Left lung (tissue), 10 donors: ENCODE data around the gene ADSS2. TPM values are rescaled to one million over a fixed set of nuclear protein-coding genes. Genes with fewer than 3 reads are reported as not detected.
A peak's percentile ranks its signal among the peaks of the same experiment; 100 is the strongest.
"Not testable (repeated sequence)": the region's sequence is repeated elsewhere in the genome, so short reads cannot be mapped to it uniquely, and the experiment has no call there.

Source experiments
- ATAC-seq: fragments of 200-7000 bp; cut with Tn5 transposase; one replicate; pipeline ENCODE4 v1.9.1; 2020; ENCODE audit warnings: moderate library complexity
- DNase-seq, 4 donors: peaks; one replicate each; pipeline ENCODE4 v3.0.0-alpha.2; 2013 to 2020
- H3K27ac ChIP-seq, 2 donors: fragments of 200-600 bp; sonication (generic) in 1 of 2; one replicate each; pipeline versions ENCODE4 v1.5.0 to v1.8.0; 2020 to 2021
- H3K27me3 ChIP-seq, 2 donors: fragments of 200-600 bp; sonication (generic) in 1 of 2; one replicate each; pipeline versions ENCODE4 v1.5.0 to v1.8.0; 2020 to 2021
- H3K36me3 ChIP-seq, 2 donors: fragments of 200-600 bp; sonication (generic) in 1 of 2; one replicate each; pipeline versions ENCODE4 v1.5.0 to v1.8.0; 2020 to 2021
- H3K4me1 ChIP-seq, 2 donors: fragments of 200-600 bp; one replicate each; pipeline ENCODE4 v1.8.0; 2021
- H3K4me3 ChIP-seq, 2 donors: fragments of 200-600 bp; sonication (generic) in 1 of 2; one replicate each; pipeline versions ENCODE4 v1.5.0 to v1.8.0; 2020 to 2021; ENCODE audit warnings: mild to moderate bottlenecking in 1 of 2
- H3K9me3 ChIP-seq, 2 donors: fragments of 200-600 bp; sonication (generic) in 1 of 2; one replicate each; pipeline versions ENCODE4 v1.5.0 to v1.8.0; 2020 to 2021
- intact Hi-C, 2 donors: fragments of 100-400 bp; cut with DNase I; formaldehyde crosslinking; loops; one replicate each; pipeline versions ENCODE4 v1.11.2 to v1.14.2; 2022
- polyA plus RNA-seq, 6 donors: library from polyadenylated mRNA; unstranded; fragments of 120-200 nt; gene quantifications; one replicate each; pipeline ENCODE4 v1.2.1, GENCODE V29; 2013; ENCODE audit not compliant: insufficient read length in 6 of 6
- total RNA-seq, 2 donors: library from RNA; stranded (reverse); fragmentation: NEBNext Ultra II Directional; extraction: Animal tissue kit (Norgen Biotek cat#: 25700); gene quantifications; one replicate each; pipeline ENCODE4 v1.2.1, GENCODE V29; 2021
- TF ChIP-seq, protein P1 (sequence below), 2 donors: fragments of 200-600 bp; sonication (generic) in 1 of 2; IDR thresholded peaks; one replicate each; pipeline versions ENCODE4 v1.5.0 to v1.8.0; 2021; ENCODE audit warnings: antibody characterized with exemption in 2 of 2
- donor health status: DM: no; HTN: yes; CAD: no.
- donor health status: DM: no; HTN: no; CAD: no.

ADSS2 gene
- total and polyA plus RNA-seq, 8 donors = 37.2 to 57.5 (median 52.1) TPM

DNA sequence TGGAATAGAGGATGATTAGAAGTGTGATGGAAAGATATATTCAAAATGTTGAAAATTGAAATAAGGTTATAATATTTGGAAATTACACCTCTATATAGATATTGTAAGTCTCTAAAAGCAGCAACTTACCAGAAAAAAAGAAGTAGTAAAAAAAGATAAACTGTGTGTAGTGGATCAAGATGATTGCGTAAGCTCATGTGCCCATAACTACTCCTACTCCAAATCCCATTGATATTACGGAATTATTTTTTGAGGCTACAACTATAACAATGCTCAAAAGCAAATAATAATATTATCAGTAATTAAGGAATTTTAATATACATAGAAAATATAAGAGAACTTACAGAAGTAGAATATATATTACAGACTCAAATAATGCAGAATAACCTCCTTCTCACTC lies 42.9 kb upstream of the ADSS2 start:
- H3K36me3 ChIP-seq = no peaks in the 10 kb centered on the region
- no peaks in the 10 kb centered on the region for H3K4me1 ChIP-seq
- no peaks in the 10 kb centered on the region for H3K27me3 ChIP-seq
- no peak overlapping the region for H3K4me3 ChIP-seq
- peaks cover 0 to 3% of the 10 kb centered on the region in 2 donors for H3K9me3 ChIP-seq
- H3K27ac ChIP-seq = no peak overlapping the region
- ATAC-seq (no peak), DNase-seq (no peak)
- intact Hi-C loops = no loop called here
- TF ChIP-seq, protein P1, sequence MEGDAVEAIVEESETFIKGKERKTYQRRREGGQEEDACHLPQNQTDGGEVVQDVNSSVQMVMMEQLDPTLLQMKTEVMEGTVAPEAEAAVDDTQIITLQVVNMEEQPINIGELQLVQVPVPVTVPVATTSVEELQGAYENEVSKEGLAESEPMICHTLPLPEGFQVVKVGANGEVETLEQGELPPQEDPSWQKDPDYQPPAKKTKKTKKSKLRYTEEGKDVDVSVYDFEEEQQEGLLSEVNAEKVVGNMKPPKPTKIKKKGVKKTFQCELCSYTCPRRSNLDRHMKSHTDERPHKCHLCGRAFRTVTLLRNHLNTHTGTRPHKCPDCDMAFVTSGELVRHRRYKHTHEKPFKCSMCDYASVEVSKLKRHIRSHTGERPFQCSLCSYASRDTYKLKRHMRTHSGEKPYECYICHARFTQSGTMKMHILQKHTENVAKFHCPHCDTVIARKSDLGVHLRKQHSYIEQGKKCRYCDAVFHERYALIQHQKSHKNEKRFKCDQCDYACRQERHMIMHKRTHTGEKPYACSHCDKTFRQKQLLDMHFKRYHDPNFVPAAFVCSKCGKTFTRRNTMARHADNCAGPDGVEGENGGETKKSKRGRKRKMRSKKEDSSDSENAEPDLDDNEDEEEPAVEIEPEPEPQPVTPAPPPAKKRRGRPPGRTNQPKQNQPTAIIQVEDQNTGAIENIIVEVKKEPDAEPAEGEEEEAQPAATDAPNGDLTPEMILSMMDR (IDR thresholded peaks at IDR 0.05) = no peak

DNA sequence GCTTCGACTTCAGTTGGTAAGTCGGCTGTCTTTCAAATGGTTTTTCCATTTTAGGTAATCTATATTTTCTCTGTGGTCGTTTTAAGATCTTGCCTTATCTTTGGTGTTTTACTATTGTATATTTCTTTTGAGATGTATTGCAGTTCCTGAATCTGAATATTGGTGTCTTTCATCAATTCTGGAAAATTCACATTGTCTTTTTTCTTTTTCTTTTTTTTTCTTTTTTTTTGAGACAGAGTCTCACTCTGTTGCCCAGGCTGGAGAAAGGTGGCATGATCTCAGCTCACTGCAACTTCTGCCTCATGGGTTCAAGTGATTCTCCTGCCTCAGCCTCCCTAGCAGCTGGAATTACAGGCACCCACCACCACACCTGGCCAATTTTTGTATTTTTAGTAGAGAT lies 33.3 kb upstream of the ADSS2 start:
- H3K27me3 ChIP-seq, H3K36me3 ChIP-seq, H3K4me3 ChIP-seq, DNase-seq, ATAC-seq, H3K27ac ChIP-seq, H3K4me1 ChIP-seq, intact Hi-C loops, H3K9me3 ChIP-seq: not testable (repeated sequence)

DNA sequence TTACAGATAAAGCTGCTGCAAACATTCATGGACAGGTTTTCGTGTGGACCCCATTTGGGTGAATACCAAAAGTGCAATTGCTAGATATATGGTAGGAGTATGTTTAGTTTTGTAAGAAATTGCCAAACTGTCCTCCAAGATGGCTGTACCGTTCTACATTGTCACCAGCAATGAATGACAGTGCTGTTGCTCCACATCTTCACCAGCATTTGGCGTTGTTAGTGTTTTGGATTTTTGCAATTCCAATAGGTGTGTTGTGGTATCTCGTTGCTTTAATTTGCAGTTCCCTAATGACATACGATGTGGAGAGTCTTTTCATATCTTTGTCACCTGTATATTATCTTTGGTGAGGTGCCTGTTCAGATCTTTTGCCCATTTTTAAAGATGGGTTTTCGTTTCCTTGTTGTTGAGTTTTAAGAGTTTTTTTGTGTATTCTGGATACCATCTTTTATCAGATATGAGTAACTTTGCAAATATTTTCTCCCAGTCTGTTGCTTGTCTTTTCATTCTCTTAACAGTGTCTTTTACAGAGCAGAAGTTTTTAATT lies 21.4 kb upstream of the ADSS2 start:
- H3K4me1 ChIP-seq = no peaks in the 10 kb centered on the region
- no peaks in the 10 kb centered on the region for H3K36me3 ChIP-seq
- no peaks in the 10 kb centered on the region for H3K9me3 ChIP-seq
- no peaks in the 10 kb centered on the region for H3K27me3 ChIP-seq
- no peak for DNase-seq
- TF ChIP-seq, protein P1 (IDR thresholded peaks at IDR 0.05) = no peak
- intact Hi-C loops = no loop called here
- no peak overlapping the region for H3K27ac ChIP-seq
- H3K4me3 ChIP-seq = no peak overlapping the region
- ATAC-seq = no peak

DNA sequence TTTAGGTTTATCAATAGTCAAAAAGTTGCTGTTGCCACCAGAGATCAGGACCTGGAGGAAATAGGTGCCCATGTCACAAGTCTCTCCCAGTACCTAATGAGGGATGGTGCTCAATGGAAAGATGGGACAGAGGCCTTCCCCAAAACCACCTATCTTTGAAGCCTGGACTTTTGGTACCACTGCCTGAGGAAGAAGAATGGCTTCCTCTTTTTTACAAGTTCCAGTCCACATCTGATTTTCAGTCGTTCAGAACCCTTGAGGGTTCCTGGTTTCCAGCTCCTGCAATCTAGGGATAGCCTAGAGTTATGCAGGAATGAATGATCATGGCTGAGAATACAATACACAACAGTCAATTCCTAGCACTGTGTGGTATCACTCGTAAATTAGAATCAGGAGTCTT lies 15.0 kb upstream of the ADSS2 start:
- TF ChIP-seq, protein P1 (IDR thresholded peaks at IDR 0.05) = no peak
- no peaks in the 10 kb centered on the region for H3K36me3 ChIP-seq
- H3K4me1 ChIP-seq = peaks cover 0 to 3% of the 10 kb centered on the region in 2 donors
- no peaks in the 10 kb centered on the region for H3K27me3 ChIP-seq
- intact Hi-C loops = no loop called here
- no peak overlapping the region for H3K4me3 ChIP-seq
- ATAC-seq (no peak), DNase-seq (no peak)
- H3K9me3 ChIP-seq = no peaks in the 10 kb centered on the region
- H3K27ac ChIP-seq = no peak overlapping the region

DNA sequence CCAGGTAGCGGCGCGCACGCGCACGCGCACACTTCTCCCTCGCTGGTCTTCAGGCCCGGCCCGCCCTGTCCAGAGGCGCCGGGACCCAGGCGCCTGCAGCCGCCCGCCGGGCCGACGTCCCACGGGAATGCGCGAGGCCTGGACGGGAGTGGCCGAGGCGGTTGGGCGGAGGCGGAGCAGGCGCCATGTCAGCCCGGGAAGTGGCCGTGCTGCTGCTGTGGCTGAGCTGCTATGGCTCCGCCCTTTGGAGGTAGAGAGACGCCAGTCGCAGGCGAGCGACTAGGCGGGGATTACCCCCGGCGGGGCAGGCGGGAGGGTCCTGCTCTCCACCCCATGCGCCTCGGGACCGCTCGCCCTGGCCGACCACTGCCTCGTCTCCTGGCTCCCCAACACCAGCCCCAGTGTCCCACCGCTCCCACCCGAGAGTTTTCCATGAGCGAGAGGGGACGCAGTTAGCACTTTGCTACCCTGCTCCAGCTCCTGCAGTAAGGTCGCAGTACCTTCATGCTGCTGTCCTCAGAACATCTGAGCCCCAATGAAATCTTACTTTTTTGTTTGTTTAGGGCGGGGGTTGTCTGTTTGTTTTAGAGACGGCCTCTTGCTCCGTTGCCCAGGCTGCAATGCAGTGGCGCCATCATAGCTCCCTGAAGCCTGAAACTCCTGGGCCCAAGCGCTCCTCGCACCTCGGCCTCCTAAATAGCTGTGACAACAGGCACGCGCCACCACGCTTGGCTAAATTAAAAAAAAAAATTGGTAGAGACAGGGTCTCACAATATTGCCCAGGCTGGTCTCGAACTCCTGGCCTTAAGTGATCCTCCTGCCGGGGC lies 9.7 kb upstream of the ADSS2 start, which contains the start of gene CATSPERE:
Gene CATSPERE (plus strand): TSS at position 29 of the 827 bp plus-strand sequence. CDS start 157 bp downstream, at position 186.
- TF ChIP-seq, protein P1 (IDR thresholded peaks at IDR 0.05) = no peak
- Histone ChIP-seq H3K4me3 (peak within 1 kb of the TSS; percentile 51 to 52), H3K27ac (peak within 1 kb of the TSS; percentile 88 to 89), H3K4me1 (peaks cover 6 to 16% of the 10 kb centered on the region in 2 donors), H3K9me3 (peaks cover 0 to 3% of the 10 kb centered on the region in 2 donors), H3K36me3 (no peaks in the 10 kb centered on the region), H3K27me3 (no peaks in the 10 kb centered on the region)
- intact Hi-C loops = no loop called here
- DNase-seq (peak; percentile 78 to 98 (median 90)), ATAC-seq (peak; percentile 98)
